H1 (cell line): ENCODE measurements around the gene SPTB. TPM values are rescaled to one million over a fixed set of nuclear protein-coding genes. Genes with fewer than 3 reads are reported as not detected.

Source experiments
- BACH1 ChIP-seq: IDR thresholded peaks from 2 replicates; pipeline ENCODE4 v1.6.1; 2012; ENCODE audit warnings: low read length, improper control_type of control experiment
- BRCA1 ChIP-seq: IDR thresholded peaks from 2 replicates; pipeline ENCODE4 v1.6.1; 2012; ENCODE audit warnings: low read depth, low read length, improper control_type of control experiment
- NRF1 ChIP-seq: IDR thresholded peaks from 2 replicates; pipeline ENCODE4 v1.6.1; 2011; ENCODE audit warnings: mild to moderate bottlenecking, low read depth, low read length, improper control_type of control experiment
- TAF7 ChIP-seq: optimal IDR thresholded peaks from 2 replicates; pipeline ENCODE3; 2011; ENCODE audit warnings: low read depth, mild to moderate bottlenecking, inconsistent platforms, low read length, moderate library complexity, borderline replicate concordance
- TCF12 ChIP-seq: IDR thresholded peaks from 2 replicates; pipeline ENCODE4 v1.6.1; 2011; ENCODE audit warnings: low read depth, mild to moderate bottlenecking, low read length
- polyA plus RNA-seq, 7 experiments: library from polyadenylated mRNA; depleted of rRNA in 3 of 7; stranded (reverse) in 5 of 7; unstranded in 2 of 7; fragments of >200 nt in 5 of 7; fragments of 200-250 nt in 2 of 7; gene quantifications; 1 replicate in 5 of 7; 2 replicates in 1 of 7; 4 replicates in 1 of 7; pipeline versions ENCODE4 v1.2.1 to v1.2.3, GENCODE V29; 2011 to 2013; ENCODE audit warnings: missing spikeins in 2 of 7, mixed read lengths in 2 of 7
- total RNA-seq: library from RNA; stranded (reverse); fragmentation: NEBNext Ultra II Directional; extraction: Animal tissue kit (Norgen Biotek cat#: 25700); gene quantifications from 2 replicates; pipeline ENCODE4 v1.2.1, GENCODE V29; 2021

Gene SPTB
- total and polyA plus RNA-seq, 2 of the 8 experiments (the other 6 are each of a cell fraction or from before 2014, with no cell fraction given), result 0.30 to 2.4 TPM

GRCh38 chr14:64816221-64816783, 63.4 kb downstream of the SPTB start (continued):
- TF ChIP-seq BACH1, result no peak
- no peak for TF ChIP-seq BRCA1
- TF ChIP-seq NRF1, result no peak
- TF ChIP-seq TCF12, result no peak
- TF ChIP-seq TAF7, result no peak
